Activated CD4-positive, alpha-beta T cell treated with anti-CD3 and anti-CD28 coated beads, Interleukin-2, amount 50 U/mL, for 48 hours (primary cell): ENCODE measurements around the gene MCRIP2.
"Not testable (repeated sequence)": the region's sequence is repeated elsewhere in the genome, so short reads cannot be mapped to it uniquely, and the experiment has no call there.

ENCODE experiments used
- DNase-seq, 2 experiments: peaks; one replicate each; pipeline ENCODE4 v3.0.0-alpha.2; 2020

Gene MCRIP2

GRCh38 chr16:683396-684070 is 41.9 kb downstream of the MCRIP2 start:
- peak; percentile 32 to 35 for DNase-seq

GRCh38 chr16:684071-684794 is 42.6 kb downstream of the MCRIP2 start, which contains the start of gene JMJD8:
JMJD8 (minus strand) TSS chr16:684334; CDS start chr16:684319, 15 bp downstream.
- peak; percentile 97 to 98 for DNase-seq

- no peak for DNase-seq
These were observed 43.5 kb downstream of the MCRIP2 start for GRCh38 chr16:684961-685696.

- no peak for DNase-seq
These were observed 44.3 kb downstream of the MCRIP2 start for GRCh38 chr16:685967-686366.

- no peak for DNase-seq
These were observed 45.0 kb downstream of the MCRIP2 start for GRCh38 chr16:686459-687260.

GRCh38 chr16:687499-687898 is 45.9 kb downstream of the MCRIP2 start:
- no peak for DNase-seq

GRCh38 chr16:689175-689897 is 47.7 kb downstream of the MCRIP2 start:
- no peak for DNase-seq

GRCh38 chr16:691242-691641 is 49.6 kb downstream of the MCRIP2 start:
- DNase-seq, result not testable (repeated sequence)

GRCh38 chr16:692356-693108 is 50.9 kb downstream of the MCRIP2 start:
- no peak for DNase-seq

- no peak for DNase-seq
These were observed 51.7 kb downstream of the MCRIP2 start for GRCh38 chr16:693364-693763.

- DNase-seq, result no peak
These were observed 52.1 kb downstream of the MCRIP2 start for GRCh38 chr16:693766-694165.

GRCh38 chr16:694187-694862 is 52.7 kb downstream of the MCRIP2 start:
- no peak for DNase-seq

- DNase-seq, result peak in 1 of 2 experiments; percentile 27
These were observed 53.3 kb downstream of the MCRIP2 start for GRCh38 chr16:694863-695354.

- peak; percentile 73 to 77 for DNase-seq
These were observed 53.9 kb downstream of the MCRIP2 start for GRCh38 chr16:695355-696089.
